Testis (tissue), 2 donors: Measurements from ENCODE around the gene NCOA4.
"Not testable (repeated sequence)": the region's sequence is repeated elsewhere in the genome, so short reads cannot be mapped to it uniquely, and the experiment has no call there.

Experiments
- CTCF ChIP-seq, 3 experiments: fragments of 450-650 bp in 2 of 3; fragments of 200-600 bp in 1 of 3; sonication (generic) in 1 of 3; IDR thresholded peaks; one replicate each; pipeline ENCODE4 v1.5.1; 2016 to 2019; ENCODE audit warnings: antibody characterized with exemption in 3 of 3, mild to moderate bottlenecking in 2 of 3, moderate library complexity in 1 of 3
- POLR2A ChIP-seq: fragments of 450-650 bp; IDR thresholded peaks from one replicate; pipeline ENCODE4 v1.6.1; 2017; ENCODE audit warnings: antibody characterized with exemption, mild to moderate bottlenecking, moderate library complexity

- TF ChIP-seq CTCF (IDR thresholded peaks at IDR 0.05); POLR2A: not testable (repeated sequence)
These were observed 49.1 kb downstream of the NCOA4 start for GRCh38 chr10:45981367-45981766.
